Natural killer cell (primary cell): Measurements from ENCODE around the gene PERCC1. TPM values are rescaled to one million over a fixed set of nuclear protein-coding genes. Genes with fewer than 3 reads are reported as not detected.

Experiments
- ATAC-seq, 3 donors: fragments of 150-1000 bp in 2 of 3; fragments of 200-7000 bp in 1 of 3; cut with Tn5 transposase; 1 replicate in 1 of 3; 2 replicates in 2 of 3; pipeline ENCODE4 v1.10.0; 2021; ENCODE audit warnings: mild to moderate bottlenecking in 2 of 3, moderate library complexity in 2 of 3
- DNase-seq, 2 donors: peaks; one replicate each; pipeline versions ENCODE4 v3.0.0 to v3.0.0-alpha.2; 2013 to 2021; ENCODE audit warnings: mixed read lengths in 1 of 2
- H3K27ac ChIP-seq: one replicate; pipeline ENCODE4 v1.5.1; 2013; ENCODE audit warnings: mild to moderate bottlenecking, low read length
- H3K27me3 ChIP-seq: one replicate; pipeline ENCODE4 v1.6.1; 2013; ENCODE audit warnings: low read length; ENCODE audit not compliant: control insufficient read depth, insufficient read depth
- H3K36me3 ChIP-seq: one replicate; pipeline ENCODE4 v1.6.1; 2013; ENCODE audit warnings: low read length; ENCODE audit not compliant: control insufficient read depth, insufficient read depth
- H3K4me1 ChIP-seq: one replicate; pipeline ENCODE4 v1.6.1; 2013; ENCODE audit warnings: low read length; ENCODE audit not compliant: control insufficient read depth, insufficient read depth
- H3K4me3 ChIP-seq: one replicate; pipeline ENCODE4 v1.5.1; 2013; ENCODE audit warnings: low read length
- H3K9me3 ChIP-seq: one replicate; pipeline ENCODE4 v1.6.1; 2013; ENCODE audit warnings: low read length; ENCODE audit not compliant: control insufficient read depth, insufficient read depth
- H3K27ac Mint-ChIP-seq, 2 donors: one replicate each; pipeline ENCODE4 v1.8.0; 2022; ENCODE audit warnings: mild to moderate bottlenecking in 2 of 2, mixed read lengths in 2 of 2, moderate library complexity in 1 of 2
- H3K27me3 Mint-ChIP-seq, 2 donors: one replicate each; pipeline ENCODE4 v1.8.0; 2022; ENCODE audit warnings: low read depth in 2 of 2, mixed read lengths in 2 of 2
- H3K36me3 Mint-ChIP-seq: one replicate; pipeline ENCODE4 v1.8.0; 2022; ENCODE audit warnings: mixed read lengths
- H3K4me1 Mint-ChIP-seq, 2 donors: one replicate each; pipeline ENCODE4 v1.8.0; 2022; ENCODE audit warnings: mixed read lengths in 2 of 2
- H3K4me3 Mint-ChIP-seq: one replicate; pipeline ENCODE4 v1.8.0; 2022; ENCODE audit warnings: mild to moderate bottlenecking, moderate library complexity, mixed read lengths
- H3K9me3 Mint-ChIP-seq, 2 donors: one replicate each; pipeline ENCODE4 v1.8.0; 2022; ENCODE audit warnings: mixed read lengths in 2 of 2
- WGBS: methylation state at CpG from one replicate; pipeline ENCODE4 v1.1.7; 2013; ENCODE audit warnings: missing lambda C conversion rate; ENCODE audit not compliant: insufficient coverage; 5-methylcytosine and 5-hydroxymethylcytosine counted together
- intact Hi-C: fragments of 100-400 bp; cut with micrococcal nuclease; formaldehyde crosslinking; loops from one replicate; pipeline ENCODE4 v1.14.2; 2022
- total RNA-seq, 4 donors: library from RNA; stranded (reverse); fragments of 120-200 nt in 1 of 4; gene quantifications; one replicate each; pipeline versions ENCODE4 v1.2.3 to v1.2.4, GENCODE V29; 2013 to 2022
- TF ChIP-seq, protein P1 (sequence below): fragments of 200-600 bp; IDR thresholded peaks from one replicate; pipeline ENCODE4 v1.8.0; 2022; ENCODE audit warnings: antibody characterized with exemption

PERCC1 gene
- total RNA-seq, 3 donors from 2014 or later (not counting 1 experiment from before 2014, with no cell fraction given): 0.68 to 0.96 (median 0.83) TPM

DNA sequence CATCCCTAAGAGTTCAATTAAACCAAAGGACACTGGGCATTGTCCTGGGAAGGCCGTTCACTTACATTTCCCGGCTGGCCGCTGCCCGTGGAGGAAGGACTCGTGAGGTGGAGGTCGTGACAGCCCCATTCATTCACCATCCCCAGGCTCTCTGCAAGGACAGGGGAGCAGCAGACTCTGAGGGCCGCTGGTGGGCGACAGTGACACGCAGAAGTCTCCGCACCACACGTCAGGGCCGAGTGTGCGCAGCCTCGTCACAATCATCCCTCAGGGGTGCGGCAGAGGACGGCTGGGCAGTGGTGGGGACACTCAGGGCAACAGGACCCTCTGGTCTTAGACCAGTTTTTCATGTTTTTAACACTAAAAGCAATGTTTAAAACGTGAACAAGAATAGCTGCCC lies 38.1 kb upstream of the PERCC1 start:
- Histone ChIP-seq H3K9me3 (no peaks in the 10 kb centered on the region), H3K4me3 (no peak overlapping the region), H3K27me3 (no peaks in the 10 kb centered on the region), H3K36me3 (peaks cover 54% of the 10 kb centered on the region), H3K27ac (no peak overlapping the region), H3K4me1 (no peaks in the 10 kb centered on the region)
- intact Hi-C loops: no loop called here
- Mint-ChIP-seq H3K27me3 (no peaks in the 10 kb centered on the region), H3K27ac (no peak overlapping the region), H3K4me3 (no peak overlapping the region), H3K9me3 (no peaks in the 10 kb centered on the region), H3K4me1 (no peaks in the 10 kb centered on the region), H3K36me3 (no peaks in the 10 kb centered on the region)
- TF ChIP-seq, protein P1, sequence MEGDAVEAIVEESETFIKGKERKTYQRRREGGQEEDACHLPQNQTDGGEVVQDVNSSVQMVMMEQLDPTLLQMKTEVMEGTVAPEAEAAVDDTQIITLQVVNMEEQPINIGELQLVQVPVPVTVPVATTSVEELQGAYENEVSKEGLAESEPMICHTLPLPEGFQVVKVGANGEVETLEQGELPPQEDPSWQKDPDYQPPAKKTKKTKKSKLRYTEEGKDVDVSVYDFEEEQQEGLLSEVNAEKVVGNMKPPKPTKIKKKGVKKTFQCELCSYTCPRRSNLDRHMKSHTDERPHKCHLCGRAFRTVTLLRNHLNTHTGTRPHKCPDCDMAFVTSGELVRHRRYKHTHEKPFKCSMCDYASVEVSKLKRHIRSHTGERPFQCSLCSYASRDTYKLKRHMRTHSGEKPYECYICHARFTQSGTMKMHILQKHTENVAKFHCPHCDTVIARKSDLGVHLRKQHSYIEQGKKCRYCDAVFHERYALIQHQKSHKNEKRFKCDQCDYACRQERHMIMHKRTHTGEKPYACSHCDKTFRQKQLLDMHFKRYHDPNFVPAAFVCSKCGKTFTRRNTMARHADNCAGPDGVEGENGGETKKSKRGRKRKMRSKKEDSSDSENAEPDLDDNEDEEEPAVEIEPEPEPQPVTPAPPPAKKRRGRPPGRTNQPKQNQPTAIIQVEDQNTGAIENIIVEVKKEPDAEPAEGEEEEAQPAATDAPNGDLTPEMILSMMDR: no peak
- ATAC-seq: no peak
- 94% methylated on average over 17 of the region's 17 CpGs for WGBS
- no peak for DNase-seq

GRCh38 chr16:1393613-1394176 lies 37.2 kb upstream of the PERCC1 start:
- DNase-seq: no peak
- Mint-ChIP-seq H3K4me3 (no peak overlapping the region), H3K4me1 (no peaks in the 10 kb centered on the region), H3K27me3 (no peaks in the 10 kb centered on the region), H3K9me3 (no peaks in the 10 kb centered on the region), H3K27ac (no peak overlapping the region), H3K36me3 (no peaks in the 10 kb centered on the region)
- Histone ChIP-seq H3K27me3 (no peaks in the 10 kb centered on the region), H3K4me1 (no peaks in the 10 kb centered on the region), H3K9me3 (no peaks in the 10 kb centered on the region), H3K4me3 (no peak overlapping the region), H3K27ac (no peak overlapping the region), H3K36me3 (peaks cover 55% of the 10 kb centered on the region)
- 97% methylated on average over 21 of the region's 21 CpGs for WGBS
- ATAC-seq: no peak
- TF ChIP-seq, protein P1: no peak
- intact Hi-C loops: no loop called here

DNA sequence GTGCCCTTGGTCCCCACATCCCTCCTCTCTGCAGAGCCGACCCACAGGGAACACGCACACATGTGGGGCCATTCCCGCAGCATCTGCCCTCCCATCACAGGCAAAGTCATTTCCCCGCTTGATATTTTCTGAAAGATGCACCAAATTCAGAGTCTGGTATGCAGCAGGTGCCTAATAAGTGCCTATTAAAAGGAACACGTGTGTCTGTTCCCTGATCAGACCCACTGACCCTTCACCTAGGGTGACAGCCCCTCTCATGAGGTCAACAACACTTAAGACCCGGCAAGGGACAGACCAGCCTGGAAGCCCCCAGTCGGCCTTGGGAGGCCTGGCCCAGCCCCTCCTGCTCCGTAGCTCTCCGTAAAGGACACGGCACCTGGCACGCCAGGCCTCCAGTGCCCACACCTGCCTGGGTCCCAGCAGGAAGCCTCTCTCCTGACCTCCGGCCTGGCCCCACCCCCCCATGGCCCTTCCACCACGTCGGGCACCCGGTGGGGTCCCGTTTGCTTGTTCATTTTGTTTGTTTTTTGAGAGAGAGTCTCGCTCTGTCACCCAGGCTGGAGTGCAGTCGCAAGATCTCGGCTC lies 36.4 kb upstream of the PERCC1 start:
- Histone ChIP-seq H3K36me3 (peaks cover 58% of the 10 kb centered on the region), H3K27me3 (no peaks in the 10 kb centered on the region), H3K4me3 (no peak overlapping the region), H3K4me1 (no peaks in the 10 kb centered on the region), H3K27ac (no peak overlapping the region), H3K9me3 (no peaks in the 10 kb centered on the region)
- TF ChIP-seq, protein P1: no peak
- intact Hi-C loops: no loop called here
- ATAC-seq (no peak), DNase-seq (no peak)
- Mint-ChIP-seq H3K4me3 (no peak overlapping the region), H3K4me1 (no peaks in the 10 kb centered on the region), H3K9me3 (no peaks in the 10 kb centered on the region), H3K27me3 (no peaks in the 10 kb centered on the region), H3K36me3 (no peaks in the 10 kb centered on the region), H3K27ac (no peak overlapping the region)
- WGBS: 93% methylated on average over 19 of the region's 19 CpGs
